CD4-positive, alpha-beta T cell (primary cell): ENCODE results near the gene STX7. TPM values are rescaled to one million over a fixed set of nuclear protein-coding genes. Genes with fewer than 3 reads are reported as not detected.

Experiments
- ATAC-seq: fragments of 200-7000 bp; cut with Tn5 transposase; one replicate; pipeline ENCODE4 v1.10.0; 2022; ENCODE audit warnings: mild to moderate bottlenecking; ENCODE audit not compliant: poor library complexity
- CTCF ChIA-PET: fragments of 350-600 bp; sonication (Branson Sonifier 250); formaldehyde crosslinking; loops from one replicate; lab custom pipeline; 2021; ENCODE audit warnings: antibody characterized with exemption, inconsistent platforms; lab: Charles Lee
- POLR2A ChIA-PET: fragments of 350-600 bp; sonication (Branson Sonifier 250); formaldehyde crosslinking; loops from one replicate; lab custom pipeline; 2021; ENCODE audit warnings: antibody characterized with exemption, inconsistent platforms; lab: Charles Lee
- DNase-seq, 14 experiments: peaks; one replicate each; pipeline ENCODE4 v3.0.0-alpha.2; 2013 to 2020; ENCODE audit warnings: mixed read lengths in 2 of 14
- H3K27ac ChIP-seq, 2 donors: one replicate each; pipeline versions ENCODE4 v1.5.1 to v1.7.0; 2013; ENCODE audit warnings: low read length in 2 of 2, low read depth in 1 of 2, mild to moderate bottlenecking in 1 of 2
- H3K27me3 ChIP-seq, 2 experiments: 1 replicate in 1 of 2; 2 replicates in 1 of 2; pipeline versions ENCODE4 v1.6.1 to v1.7.0; 2013; ENCODE audit warnings: low read length in 2 of 2, control low read depth in 1 of 2, mild to moderate bottlenecking in 1 of 2, moderate library complexity in 1 of 2; ENCODE audit not compliant: insufficient read depth in 2 of 2, control insufficient read depth in 1 of 2
- H3K36me3 ChIP-seq: one replicate; pipeline ENCODE4 v1.6.1; 2013; ENCODE audit warnings: low read length, control low read depth; ENCODE audit not compliant: insufficient read depth
- H3K4me1 ChIP-seq: one replicate; pipeline ENCODE4 v1.6.1; 2013; ENCODE audit warnings: low read length, control low read depth; ENCODE audit not compliant: insufficient read depth
- H3K4me3 ChIP-seq: one replicate; pipeline ENCODE4 v1.5.1; 2013; ENCODE audit warnings: mild to moderate bottlenecking, low read length, moderate library complexity
- H3K9me3 ChIP-seq, 2 experiments: 1 replicate in 1 of 2; 2 replicates in 1 of 2; pipeline versions ENCODE4 v1.6.1 to v1.7.0; 2013; ENCODE audit warnings: low read length in 2 of 2, mild to moderate bottlenecking in 2 of 2, control low read depth in 1 of 2, moderate library complexity in 1 of 2; ENCODE audit not compliant: control insufficient read depth in 1 of 2, insufficient read depth in 1 of 2
- H3K27ac Mint-ChIP-seq: one replicate; pipeline ENCODE4 v1.8.0; 2020; ENCODE audit warnings: mixed read lengths
- H3K27me3 Mint-ChIP-seq: one replicate; pipeline ENCODE4 v1.8.0; 2021; ENCODE audit warnings: mixed read lengths
- H3K36me3 Mint-ChIP-seq: one replicate; pipeline ENCODE4 v1.8.0; 2021; ENCODE audit warnings: low read depth, mixed read lengths
- H3K4me1 Mint-ChIP-seq: one replicate; pipeline ENCODE4 v1.8.0; 2021; ENCODE audit warnings: low read depth, mixed read lengths
- H3K4me3 Mint-ChIP-seq: one replicate; pipeline ENCODE4 v1.8.0; 2020; ENCODE audit warnings: mild to moderate bottlenecking, mixed read lengths
- H3K9me3 Mint-ChIP-seq: one replicate; pipeline ENCODE4 v1.8.0; 2020; ENCODE audit warnings: mixed read lengths
- CTCF ChIP-seq: fragments of 200-600 bp; IDR thresholded peaks from one replicate; pipeline ENCODE4 v1.8.0; 2022; ENCODE audit warnings: antibody characterized with exemption, mild to moderate bottlenecking
- intact Hi-C, 2 experiments: fragments of 100-400 bp; cut with DNase I in 1 of 2; cut with micrococcal nuclease in 1 of 2; formaldehyde crosslinking; loops; one replicate each; pipeline versions ENCODE4 v1.15.1 to v1.9.0; 2023 to 2025; cut with DNase I, micrococcal nuclease
- total RNA-seq, 174 experiments: library from RNA in 2 of 174; stranded (reverse) in 2 of 174; gene quantifications; one replicate each; pipeline ENCODE4 v1.2.3 and lab custom pipeline; 2021 to 2026

Gene STX7
- total RNA-seq, 2 experiments from 2014 or later: 4.3 to 5.9 TPM

- no peaks in the 10 kb centered on the region for H3K27me3 ChIP-seq
- ChIA-PET POLR2A (no interaction called here), CTCF (no interaction called here)
- H3K4me3 ChIP-seq: no peak overlapping the region
- DNase-seq (no peak), ATAC-seq (no peak)
- Mint-ChIP-seq H3K36me3 (peaks cover 37% of the 10 kb centered on the region), H3K27ac (no peak overlapping the region), H3K9me3 (no peaks in the 10 kb centered on the region), H3K4me3 (no peak overlapping the region), H3K27me3 (no peaks in the 10 kb centered on the region), H3K4me1 (no peaks in the 10 kb centered on the region)
- H3K9me3 ChIP-seq: no peaks in the 10 kb centered on the region
- TF ChIP-seq CTCF: no peak
- intact Hi-C loops: no loop called here
- no peaks in the 10 kb centered on the region for H3K4me1 ChIP-seq
- H3K36me3 ChIP-seq: peaks cover 89% of the 10 kb centered on the region
- H3K27ac ChIP-seq: no peak overlapping the region
Observed at GRCh38 chr6:132466952-132467351, 46.0 kb downstream of the STX7 start.

- Mint-ChIP-seq H3K36me3 (peaks cover 35% of the 10 kb centered on the region), H3K4me3 (no peak overlapping the region), H3K27me3 (no peaks in the 10 kb centered on the region), H3K4me1 (no peaks in the 10 kb centered on the region), H3K9me3 (no peaks in the 10 kb centered on the region), H3K27ac (no peak overlapping the region)
- H3K4me3 ChIP-seq: no peak overlapping the region
- no peak overlapping the region for H3K27ac ChIP-seq
- peaks cover 83% of the 10 kb centered on the region for H3K36me3 ChIP-seq
- no peaks in the 10 kb centered on the region for H3K27me3 ChIP-seq
- POLR2A ChIA-PET: no interaction called here
- TF ChIP-seq CTCF: no peak
- DNase-seq (no peak), ATAC-seq (no peak)
- intact Hi-C loops: no loop called here
- no peaks in the 10 kb centered on the region for H3K4me1 ChIP-seq
- H3K9me3 ChIP-seq: no peaks in the 10 kb centered on the region
- CTCF ChIA-PET: no interaction called here
Observed at GRCh38 chr6:132465530-132466485, 47.1 kb downstream of the STX7 start.

GRCh38 chr6:132464538-132465256 is 48.2 kb downstream of the STX7 start:
- ChIA-PET POLR2A (no interaction called here), CTCF (no interaction called here)
- no peak overlapping the region for H3K27ac ChIP-seq
- DNase-seq: no peak
- H3K36me3 Mint-ChIP-seq: peaks cover 37% of the 10 kb centered on the region
- ATAC-seq: no peak
- no peak for TF ChIP-seq CTCF
- intact Hi-C loops: no loop called here
- no peak overlapping the region for H3K4me3 Mint-ChIP-seq
- no peaks in the 10 kb centered on the region for H3K9me3 ChIP-seq
- no peak overlapping the region for H3K27ac Mint-ChIP-seq
- peaks cover 78% of the 10 kb centered on the region for H3K36me3 ChIP-seq
- no peaks in the 10 kb centered on the region for H3K9me3 Mint-ChIP-seq
- no peaks in the 10 kb centered on the region for H3K4me1 Mint-ChIP-seq
- H3K27me3 ChIP-seq: no peaks in the 10 kb centered on the region
- H3K4me3 ChIP-seq: no peak overlapping the region
- no peaks in the 10 kb centered on the region for H3K27me3 Mint-ChIP-seq
- no peaks in the 10 kb centered on the region for H3K4me1 ChIP-seq
